GM21367 (cell line): Measurements from ENCODE around the gene MAN1A1.

Experiments used
- ATAC-seq: cut with Tn5 transposase; IDR thresholded peaks from one replicate; pipeline ENCODE4 v1.9.1; 2021; ENCODE audit not compliant: unreplicated experiment

Gene MAN1A1

DNA sequence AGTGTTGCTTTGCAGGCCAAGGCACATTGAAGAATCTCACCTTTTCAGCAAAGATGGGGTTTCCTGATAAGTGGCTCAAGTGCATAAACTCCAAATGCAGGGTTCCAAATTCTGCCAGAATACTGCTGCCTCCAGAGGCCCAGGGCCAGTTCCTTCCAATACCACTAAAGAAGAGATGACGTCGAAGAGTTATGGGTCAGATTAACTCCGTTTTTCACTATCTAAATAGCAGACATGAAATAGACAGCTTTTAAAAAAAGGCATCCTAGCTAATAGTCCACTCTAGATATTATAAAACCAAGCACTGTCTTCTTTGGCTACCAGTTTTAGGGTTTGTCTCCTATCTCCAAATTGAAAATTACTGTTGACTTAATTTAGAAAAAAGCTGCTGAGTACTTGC is 144.8 kb downstream of the MAN1A1 start:
- ATAC-seq = no peak

- ATAC-seq = no peak
Observed at GRCh38 chr6:119201480-119201879, 148.1 kb downstream of the MAN1A1 start.

DNA sequence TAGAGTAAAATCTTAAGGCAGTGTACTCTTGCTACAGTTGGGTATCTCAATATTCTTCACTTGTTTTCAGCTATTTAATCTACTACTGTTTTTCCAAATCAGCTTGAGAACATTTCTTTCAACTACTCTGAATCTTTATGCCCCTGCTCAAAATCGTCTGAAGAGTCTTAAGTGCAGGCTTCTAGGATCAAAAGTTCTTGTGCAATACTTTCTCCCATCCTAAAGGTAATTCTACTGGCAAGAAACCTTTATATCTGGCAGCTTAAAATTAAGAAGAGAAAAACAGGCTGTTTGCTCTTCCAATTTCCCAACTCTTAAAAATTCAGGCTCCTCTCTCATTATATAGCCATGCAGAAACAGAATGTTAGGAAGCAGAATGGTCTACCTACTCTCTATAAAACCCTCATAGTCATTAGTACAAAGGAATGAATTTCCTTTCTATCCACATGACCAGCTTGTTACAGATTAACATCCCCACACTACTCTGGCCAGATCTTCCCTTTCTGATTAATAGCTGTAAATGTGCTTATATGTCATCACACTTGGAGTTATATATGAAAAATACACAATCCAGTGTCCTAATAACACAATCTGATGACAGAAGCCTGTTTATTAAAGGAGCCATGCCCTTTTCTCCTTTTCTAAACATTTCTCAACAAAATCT is 148.9 kb downstream of the MAN1A1 start:
- ATAC-seq = no peak

DNA sequence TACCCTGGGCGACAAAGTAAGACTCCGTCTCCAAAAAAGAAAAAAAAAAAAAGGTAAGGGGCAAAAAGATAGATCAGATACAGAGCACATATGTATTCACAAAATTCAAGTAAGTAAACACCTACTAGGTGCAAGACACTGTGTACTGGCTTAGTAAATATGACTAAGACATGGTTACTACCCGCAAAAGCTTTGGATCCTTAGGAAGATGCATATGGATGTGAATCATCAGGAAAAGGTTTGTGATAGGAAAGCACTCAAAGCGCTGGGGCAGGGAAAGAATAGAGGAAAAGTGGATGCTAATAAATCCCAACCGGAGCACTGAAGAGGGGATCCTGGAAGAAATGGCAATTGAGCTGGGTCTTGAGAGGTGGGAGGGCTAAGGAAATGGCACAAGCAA is 152.3 kb downstream of the MAN1A1 start:
- no peak for ATAC-seq

GRCh38 chr6:119196715-119197114 is 152.8 kb downstream of the MAN1A1 start:
- ATAC-seq = no peak

GRCh38 chr6:119195848-119196247 is 153.7 kb downstream of the MAN1A1 start:
- ATAC-seq = no peak

- no peak for ATAC-seq
Observed at GRCh38 chr6:119195204-119195603, 154.4 kb downstream of the MAN1A1 start.

DNA sequence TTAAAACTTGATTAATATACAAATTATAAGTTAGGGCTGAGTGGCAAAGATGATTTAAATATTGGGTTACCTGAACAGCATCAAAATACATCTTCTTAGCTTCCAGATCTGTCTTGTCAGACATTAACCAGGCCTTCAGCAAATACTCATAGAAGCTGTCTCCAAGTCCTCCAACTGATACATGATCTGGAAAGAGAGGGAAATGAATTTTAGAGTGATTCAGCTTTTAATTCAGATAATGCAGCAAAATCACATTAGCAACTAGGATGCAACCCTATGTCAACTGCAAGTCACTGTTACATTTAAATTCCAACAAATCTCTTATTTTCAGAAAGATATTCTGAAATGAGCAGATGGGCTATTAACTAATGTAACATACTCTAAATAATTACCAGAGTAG is 155.9 kb downstream of the MAN1A1 start:
- no peak for ATAC-seq

DNA sequence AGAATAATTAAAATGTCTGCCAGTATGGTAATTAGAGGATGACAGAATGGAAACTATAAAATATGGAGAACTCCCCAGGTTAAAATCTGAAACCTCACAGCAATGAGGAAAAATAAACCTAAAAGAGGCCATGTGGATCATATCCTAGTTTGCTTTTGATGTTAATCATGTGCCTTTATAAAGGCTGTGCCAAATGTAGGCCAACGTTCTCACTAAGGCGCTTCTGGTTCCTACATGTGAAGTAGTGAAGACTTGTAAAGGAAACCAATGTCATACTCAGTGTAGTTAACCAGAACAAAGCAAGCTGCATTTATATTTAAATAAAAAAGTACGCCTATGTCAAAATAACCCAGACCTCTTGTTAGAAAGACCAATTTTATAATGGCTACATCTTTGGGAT is 157.4 kb downstream of the MAN1A1 start:
- no peak for ATAC-seq

GRCh38 chr6:119190176-119190575 is 159.4 kb downstream of the MAN1A1 start:
- no peak for ATAC-seq

DNA sequence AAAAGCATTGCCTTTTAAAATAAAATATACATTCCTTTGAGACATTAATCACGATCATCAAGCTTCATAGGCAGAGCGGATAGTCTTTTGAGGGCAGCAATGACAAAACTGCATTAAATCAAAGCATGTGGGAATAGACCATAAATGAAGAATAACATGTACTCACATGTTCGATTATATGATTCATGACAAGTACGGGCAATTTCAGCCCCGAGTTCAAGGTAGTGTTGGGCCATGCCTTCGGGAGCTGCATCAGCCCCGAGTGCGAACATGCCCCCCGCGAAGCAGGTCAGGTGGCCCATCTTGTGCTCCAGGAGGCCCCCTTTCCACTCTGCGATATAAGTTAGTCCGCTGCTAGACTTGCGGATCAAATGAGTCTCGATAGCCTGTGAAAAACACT is 160.1 kb downstream of the MAN1A1 start:
- ATAC-seq = no peak

DNA sequence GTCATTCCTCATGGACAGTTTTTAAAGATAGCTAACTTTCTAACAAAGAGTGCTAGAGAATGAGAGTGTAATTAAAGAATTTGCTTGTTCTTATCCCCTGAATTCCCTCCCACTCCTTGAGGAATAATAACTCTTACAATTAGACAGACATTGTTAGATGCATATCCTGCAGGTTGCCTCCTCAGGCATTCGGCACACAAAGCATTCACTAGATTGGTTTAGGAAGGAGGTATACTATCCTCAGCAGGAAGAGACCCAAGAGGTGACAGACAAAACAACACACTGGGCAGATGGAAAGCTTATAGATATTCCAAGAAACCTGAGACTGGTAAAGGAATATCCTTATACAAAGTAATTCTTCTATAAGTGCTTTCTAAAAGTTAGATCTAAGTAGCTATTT is 162.0 kb downstream of the MAN1A1 start:
- no peak for ATAC-seq

- no peak for ATAC-seq
Observed at GRCh38 chr6:119186490-119186889, 163.1 kb downstream of the MAN1A1 start.

- no peak for ATAC-seq
Observed at GRCh38 chr6:119184008-119184648, 165.4 kb downstream of the MAN1A1 start.

DNA sequence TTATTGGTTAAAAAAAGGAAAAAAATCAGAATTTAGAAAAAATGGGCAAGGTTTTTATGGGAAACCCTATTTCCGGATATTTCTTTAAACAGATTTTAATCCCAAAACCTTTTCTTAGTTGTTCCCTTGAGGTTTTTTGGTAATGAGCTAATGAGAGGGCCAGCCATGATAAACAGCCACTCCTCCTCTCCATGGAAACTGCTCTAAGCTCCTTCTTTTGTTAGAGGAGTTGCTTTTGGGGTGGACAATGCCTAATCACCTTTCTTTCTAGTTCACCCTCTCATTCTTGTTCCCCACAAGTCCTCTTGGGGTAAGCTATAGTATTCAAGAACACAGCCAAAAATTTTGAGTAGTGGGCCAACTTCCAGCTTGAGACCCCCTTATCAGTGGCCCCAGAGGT is 166.1 kb downstream of the MAN1A1 start:
- no peak for ATAC-seq

DNA sequence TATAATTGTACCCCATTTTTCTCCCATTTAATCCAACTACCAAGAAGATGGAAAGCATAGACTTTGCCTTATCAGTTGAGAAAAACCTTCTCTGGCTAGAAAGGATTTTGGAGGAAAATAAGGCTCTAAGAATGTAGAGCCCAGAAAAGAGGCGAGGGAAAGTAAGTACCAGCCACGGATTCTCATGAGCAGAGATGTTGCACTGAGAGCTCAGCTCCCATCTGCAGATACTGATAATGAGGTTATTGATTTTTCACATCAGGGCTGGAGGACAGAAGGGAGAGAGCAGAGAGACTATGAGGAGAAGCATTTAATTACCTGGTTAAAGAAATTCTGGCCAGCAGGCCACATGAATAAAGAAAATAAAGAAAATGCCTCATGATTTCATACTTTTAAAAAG is 166.7 kb downstream of the MAN1A1 start:
- ATAC-seq = no peak

GRCh38 chr6:119182216-119182803 is 167.3 kb downstream of the MAN1A1 start:
- ATAC-seq = no peak

GRCh38 chr6:119181046-119181445 is 168.5 kb downstream of the MAN1A1 start:
- ATAC-seq = no peak

- no peak for ATAC-seq
Observed at GRCh38 chr6:119179842-119180241, 169.7 kb downstream of the MAN1A1 start.

GRCh38 chr6:119179062-119179461 is 170.5 kb downstream of the MAN1A1 start:
- no peak for ATAC-seq

DNA sequence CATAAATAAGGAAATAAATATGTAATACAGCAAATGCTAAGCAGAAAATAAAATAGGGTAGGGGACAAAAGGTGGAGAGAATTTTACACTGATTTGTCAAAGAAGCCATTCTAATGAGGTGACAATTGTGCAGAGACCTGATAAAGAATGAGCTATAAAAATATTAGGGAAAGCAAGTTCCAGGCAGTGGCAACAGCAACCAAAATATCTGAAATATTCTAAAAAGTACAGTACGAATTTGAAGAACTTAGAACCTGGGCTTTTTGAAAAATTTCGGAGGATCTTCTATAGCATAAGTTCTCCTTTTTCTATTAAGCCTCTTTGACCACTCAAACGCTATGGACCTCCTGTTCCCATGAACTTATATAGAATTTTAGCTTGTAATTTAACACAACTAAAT is 173.1 kb downstream of the MAN1A1 start:
- no peak for ATAC-seq
